Measurements from ENCODE around the gene CCDC157.
A peak's percentile ranks its signal among the peaks of the same experiment; 100 is the strongest.

Gene CCDC157

GRCh38 chr22:30338802-30339201, 18.0 kb upstream of the CCDC157 start:
- no peak for TF ChIP-seq TAF1 (IDR thresholded peaks at IDR 0.05; ENCODE audit: borderline replicate concordance, low read depth, low read length)
- no peak for TF ChIP-seq POLR2A (IDR thresholded peaks at IDR 0.05; ENCODE audit: low read depth, low read length)
- no peak for TF ChIP-seq POLR2AphosphoS5 (IDR thresholded peaks at IDR 0.05; ENCODE audit: low read depth, low read length)
- DNase-seq (ENCODE audit: insufficient read length), result no peak
- FAIRE-seq, result no peak

- no peak for FAIRE-seq
- no peak for DNase-seq (ENCODE audit: insufficient read length)
- no peak for TF ChIP-seq POLR2AphosphoS5 (IDR thresholded peaks at IDR 0.05; ENCODE audit: low read depth, low read length)
- TF ChIP-seq POLR2A (IDR thresholded peaks at IDR 0.05; ENCODE audit: low read depth, low read length), result 0 out of 2 replicates have a peak, but pooled peaks have one; percentile 23
Observed at GRCh38 chr22:30340911-30341685, 15.7 kb upstream of the CCDC157 start.

- DNase-seq (ENCODE audit: insufficient read length) (no peak), FAIRE-seq (no peak)
- TF ChIP-seq TAF1 (IDR thresholded peaks at IDR 0.05; ENCODE audit: borderline replicate concordance, low read depth, low read length) (no peak), POLR2A (IDR thresholded peaks at IDR 0.05; ENCODE audit: low read depth, low read length) (no peak), POLR2AphosphoS5 (IDR thresholded peaks at IDR 0.05; ENCODE audit: low read depth, low read length) (no peak)
Observed at GRCh38 chr22:30344447-30345200, 12.2 kb upstream of the CCDC157 start.

- TF ChIP-seq TAF1 (IDR thresholded peaks at IDR 0.05; ENCODE audit: borderline replicate concordance, low read depth, low read length) (no peak), POLR2AphosphoS5 (IDR thresholded peaks at IDR 0.05; ENCODE audit: low read depth, low read length) (no peak), POLR2A (IDR thresholded peaks at IDR 0.05; ENCODE audit: low read depth, low read length) (no peak)
- FAIRE-seq, result peak; percentile 78
- DNase-seq (ENCODE audit: insufficient read length), result no peak
Observed at GRCh38 chr22:30347255-30347892, 9.4 kb upstream of the CCDC157 start.

GRCh38 chr22:30348404-30348803, 8.4 kb upstream of the CCDC157 start:
- TF ChIP-seq POLR2AphosphoS5 (IDR thresholded peaks at IDR 0.05; ENCODE audit: low read depth, low read length) (no peak), POLR2A (IDR thresholded peaks at IDR 0.05; ENCODE audit: low read depth, low read length) (no peak), TAF1 (IDR thresholded peaks at IDR 0.05; ENCODE audit: borderline replicate concordance, low read depth, low read length) (no peak)
- FAIRE-seq (no peak), DNase-seq (ENCODE audit: insufficient read length) (no peak)

- FAIRE-seq (peak; percentile 62), DNase-seq (ENCODE audit: insufficient read length) (no peak)
- TF ChIP-seq POLR2A (IDR thresholded peaks at IDR 0.05; ENCODE audit: low read depth, low read length) (no peak), TAF1 (IDR thresholded peaks at IDR 0.05; ENCODE audit: borderline replicate concordance, low read depth, low read length) (no peak), POLR2AphosphoS5 (IDR thresholded peaks at IDR 0.05; ENCODE audit: low read depth, low read length) (no peak)
Observed at GRCh38 chr22:30348809-30349208, 8.0 kb upstream of the CCDC157 start.

- no peak for FAIRE-seq
- DNase-seq (ENCODE audit: insufficient read length), result no peak
- TF ChIP-seq POLR2A (IDR thresholded peaks at IDR 0.05; ENCODE audit: low read depth, low read length), result no peak
- TF ChIP-seq POLR2AphosphoS5 (IDR thresholded peaks at IDR 0.05; ENCODE audit: low read depth, low read length), result no peak
- TF ChIP-seq TAF1 (IDR thresholded peaks at IDR 0.05; ENCODE audit: borderline replicate concordance, low read depth, low read length), result no peak
Observed at GRCh38 chr22:30351226-30351625, 5.6 kb upstream of the CCDC157 start.

GRCh38 chr22:30354644-30355043, 2.2 kb upstream of the CCDC157 start:
- FAIRE-seq (no peak), DNase-seq (ENCODE audit: insufficient read length) (no peak)
- TF ChIP-seq POLR2A (IDR thresholded peaks at IDR 0.05; ENCODE audit: low read depth, low read length), result no peak
- TF ChIP-seq POLR2AphosphoS5 (IDR thresholded peaks at IDR 0.05; ENCODE audit: low read depth, low read length), result no peak
- TF ChIP-seq TAF1 (IDR thresholded peaks at IDR 0.05; ENCODE audit: borderline replicate concordance, low read depth, low read length), result no peak

GRCh38 chr22:30357236-30357570, 396 bp downstream of the CCDC157 start:
- no peak for FAIRE-seq

GRCh38 chr22:30357650-30358215, 926 bp downstream of the CCDC157 start:
- FAIRE-seq (no peak), DNase-seq (ENCODE audit: insufficient read length) (no peak)
- TF ChIP-seq POLR2A (IDR thresholded peaks at IDR 0.05; ENCODE audit: low read depth, low read length) (no peak), TAF1 (IDR thresholded peaks at IDR 0.05; ENCODE audit: borderline replicate concordance, low read depth, low read length) (no peak), POLR2AphosphoS5 (IDR thresholded peaks at IDR 0.05; ENCODE audit: low read depth, low read length) (no peak)

More at GRCh38 chr22:30357236-30357570, 396 bp downstream of the CCDC157 start:
- DNase-seq (ENCODE audit: insufficient read length), result no peak
- TF ChIP-seq POLR2A (IDR thresholded peaks at IDR 0.05; ENCODE audit: low read depth, low read length) (no peak), POLR2AphosphoS5 (IDR thresholded peaks at IDR 0.05; ENCODE audit: low read depth, low read length) (no peak), TAF1 (IDR thresholded peaks at IDR 0.05; ENCODE audit: borderline replicate concordance, low read depth, low read length) (no peak)

GRCh38 chr22:30358541-30358940, 1.7 kb downstream of the CCDC157 start:
- FAIRE-seq, result no peak
- DNase-seq (ENCODE audit: insufficient read length), result no peak
- TF ChIP-seq POLR2AphosphoS5 (IDR thresholded peaks at IDR 0.05; ENCODE audit: low read depth, low read length) (no peak), TAF1 (IDR thresholded peaks at IDR 0.05; ENCODE audit: borderline replicate concordance, low read depth, low read length) (no peak), POLR2A (IDR thresholded peaks at IDR 0.05; ENCODE audit: low read depth, low read length) (no peak)
